NCI-H774 (cell line): ENCODE results near the gene PTPRD.

Experiments
- DNase-seq: peaks from one replicate; lab custom pipeline; 2025; lab: John Stamatoyannopoulos, UW

The PTPRD gene

GRCh38 chr9:10612641-10613398 lies at the start of gene PTPRD:
TSS of gene PTPRD (minus strand) at chr9:10613002.
- DNase-seq, result peak; percentile 69

GRCh38 chr9:10661994-10662393 lies 49.2 kb upstream of the PTPRD start:
- no peak for DNase-seq

- DNase-seq, result no peak
Measured at GRCh38 chr9:10661376-10661775, 48.6 kb upstream of the PTPRD start.

DNA sequence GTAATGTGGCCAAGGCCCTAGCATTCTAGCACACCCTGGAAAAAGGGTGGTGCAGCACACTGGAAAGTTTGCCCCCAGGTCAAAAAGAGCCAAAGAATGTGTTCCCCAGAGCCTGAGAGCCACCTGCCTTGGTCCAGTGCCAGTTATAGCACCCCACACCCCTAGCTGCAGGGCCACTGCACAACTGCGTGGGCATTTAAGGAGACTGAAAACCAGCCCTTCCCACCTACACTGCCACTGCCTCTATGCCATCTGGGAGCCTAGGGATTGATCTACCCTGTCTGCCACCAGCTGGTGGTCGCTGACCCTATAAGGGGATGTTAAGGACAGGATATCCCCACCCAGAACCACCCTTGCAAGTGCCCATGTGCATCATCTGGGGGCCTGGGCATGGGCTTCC lies 38.2 kb upstream of the PTPRD start:
- DNase-seq, result no peak

DNA sequence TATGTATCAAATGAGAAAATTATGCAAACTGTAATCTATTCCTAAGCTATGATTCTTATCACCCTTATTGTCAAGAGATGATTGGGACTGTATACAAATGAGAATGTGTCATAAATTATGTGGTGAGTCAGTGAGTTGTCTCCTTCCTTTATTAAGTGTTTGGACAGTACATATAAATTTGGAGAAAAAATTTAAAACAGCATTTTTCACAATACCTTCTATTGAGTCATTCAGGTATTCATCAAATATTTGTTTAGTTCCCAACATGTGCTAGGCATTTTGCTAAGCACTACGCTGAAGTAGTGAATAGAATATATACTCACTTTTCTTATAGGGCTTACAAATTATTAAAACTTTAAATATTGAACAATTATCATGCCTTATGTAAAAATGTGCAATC lies 36.3 kb upstream of the PTPRD start:
- DNase-seq, result peak; percentile 28

GRCh38 chr9:10633785-10634184 lies 21.0 kb upstream of the PTPRD start:
- no peak for DNase-seq

- DNase-seq, result no peak
Measured at GRCh38 chr9:10614196-10614800, 1.5 kb upstream of the PTPRD start.

DNA sequence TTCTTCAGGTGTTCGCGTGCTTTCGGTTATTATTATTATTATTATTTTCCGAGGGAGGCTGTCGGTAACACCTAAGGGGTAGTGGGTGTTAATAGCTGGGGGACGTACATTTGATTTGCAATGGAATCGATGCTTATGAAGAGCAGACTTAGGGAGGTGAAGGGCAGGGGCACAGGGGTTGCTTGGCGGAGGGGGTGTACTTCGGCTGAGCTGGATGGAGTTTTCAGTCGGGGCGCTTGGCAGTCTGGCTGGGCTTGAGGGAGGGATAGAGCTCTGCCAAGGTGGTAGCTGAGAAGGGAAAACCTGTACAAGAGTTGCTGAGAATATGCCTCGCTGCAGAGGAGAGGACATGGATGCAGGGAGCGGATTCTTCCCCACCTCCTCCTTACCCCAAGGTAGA lies 617 bp upstream of the PTPRD start:
- DNase-seq, result no peak

- DNase-seq, result no peak
Measured at GRCh38 chr9:10605388-10605787, 7.4 kb downstream of the PTPRD start.

GRCh38 chr9:10604927-10605326 lies 7.9 kb downstream of the PTPRD start:
- DNase-seq, result no peak

GRCh38 chr9:10597801-10598200 lies 15.0 kb downstream of the PTPRD start:
- no peak for DNase-seq

DNA sequence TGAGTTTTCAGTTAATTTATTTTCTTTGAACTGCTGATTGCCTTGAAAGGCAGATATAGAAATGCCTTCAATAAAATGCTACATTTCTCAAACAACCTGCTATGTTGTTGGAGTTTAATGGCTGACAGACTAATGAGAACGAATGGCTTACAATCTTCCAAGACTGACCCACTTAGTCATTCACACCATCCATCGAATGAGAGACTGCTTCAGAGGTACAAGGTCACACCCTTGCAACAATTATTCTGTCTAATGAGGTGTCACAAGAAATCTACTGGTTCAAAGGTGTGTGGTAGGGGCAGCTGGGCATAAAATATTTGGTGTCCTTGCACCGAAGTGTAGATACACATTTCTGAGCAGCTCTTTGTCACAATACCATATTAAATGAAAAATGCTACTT lies 18.3 kb downstream of the PTPRD start:
- no peak for DNase-seq

- no peak for DNase-seq
Measured at GRCh38 chr9:10586407-10586806, 26.4 kb downstream of the PTPRD start.

DNA sequence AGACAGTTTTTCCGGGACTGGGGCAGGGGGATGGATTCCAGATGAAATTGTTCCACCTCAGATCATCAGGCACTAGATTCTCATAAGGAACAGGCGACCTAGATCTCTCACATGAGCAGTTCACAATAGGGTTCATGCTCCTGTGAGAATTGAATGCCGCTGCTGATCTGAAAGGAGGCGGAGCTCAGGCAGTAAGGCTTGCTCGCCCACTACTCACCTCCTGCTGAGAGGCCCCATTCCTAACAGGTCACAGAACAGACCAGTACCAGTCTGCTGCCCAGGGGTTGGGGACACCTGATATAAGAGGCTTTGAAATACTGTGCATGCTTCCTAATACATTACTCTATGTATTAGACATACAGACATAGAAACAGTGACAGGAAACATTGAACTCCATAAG lies 41.1 kb downstream of the PTPRD start:
- DNase-seq, result no peak

- DNase-seq, result peak; percentile 29
Measured at GRCh38 chr9:10566848-10567247, 46.0 kb downstream of the PTPRD start.

DNA sequence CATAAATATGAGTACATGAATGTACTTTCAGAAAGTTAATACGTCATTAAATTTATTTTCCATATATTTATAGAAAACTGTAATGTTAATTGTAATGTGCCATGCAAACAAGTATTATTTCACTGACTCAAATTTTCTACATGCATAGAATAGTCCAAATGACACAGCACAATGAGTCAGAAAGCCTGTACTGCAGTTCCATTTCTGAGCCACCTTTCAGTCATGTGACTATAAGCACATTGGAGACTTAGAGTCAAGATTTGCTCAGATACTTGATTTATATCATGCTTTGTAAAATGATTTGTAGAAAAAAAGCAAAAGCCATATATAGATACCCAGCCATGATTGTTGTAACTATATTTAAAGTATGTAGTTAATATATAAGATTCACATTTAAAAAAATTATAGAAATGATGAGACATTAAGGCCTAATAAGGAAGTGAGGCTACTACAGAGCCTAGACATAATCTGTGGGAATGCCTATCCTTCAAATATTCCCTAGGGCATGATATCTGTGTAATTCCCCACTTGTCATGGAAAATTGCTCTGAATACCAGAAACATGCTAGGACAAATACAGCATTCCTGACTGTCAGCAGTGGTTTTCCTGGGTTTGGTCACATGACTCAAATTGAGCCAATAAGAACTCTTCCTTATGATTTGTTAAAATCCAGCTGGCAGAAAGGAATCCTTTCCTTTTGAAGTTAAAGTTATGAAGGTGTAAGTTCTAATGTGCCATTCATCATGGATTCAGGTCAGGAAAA lies 50.0 kb downstream of the PTPRD start:
- DNase-seq, result no peak

- DNase-seq, result no peak
Measured at GRCh38 chr9:10548348-10548747, 64.5 kb downstream of the PTPRD start.

- no peak for DNase-seq
Measured at GRCh38 chr9:10538073-10538472, 74.7 kb downstream of the PTPRD start.

- DNase-seq, result no peak
Measured at GRCh38 chr9:10534850-10535249, 78.0 kb downstream of the PTPRD start.

GRCh38 chr9:10525972-10526371 lies 86.8 kb downstream of the PTPRD start:
- DNase-seq, result no peak

DNA sequence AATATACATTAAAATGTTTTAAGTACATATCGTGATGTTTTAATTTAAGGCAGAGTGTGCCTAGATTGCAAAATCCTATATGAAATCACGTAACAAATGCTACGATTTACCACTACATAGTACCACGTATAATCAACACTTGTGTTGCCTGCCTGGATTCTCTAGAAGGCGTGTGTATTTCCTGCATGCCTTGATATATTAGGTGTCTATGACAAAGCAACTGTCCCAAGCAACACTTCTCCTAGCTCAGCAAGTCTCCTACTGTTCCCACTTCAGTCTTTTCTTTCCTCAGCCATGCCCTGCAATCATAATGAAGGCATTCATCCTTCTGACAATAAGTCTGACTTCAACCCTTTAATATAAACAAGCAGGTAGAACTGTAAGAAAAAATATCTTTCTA lies 89.6 kb downstream of the PTPRD start:
- DNase-seq, result no peak

GRCh38 chr9:10512144-10512543 lies 100.7 kb downstream of the PTPRD start:
- no peak for DNase-seq

DNA sequence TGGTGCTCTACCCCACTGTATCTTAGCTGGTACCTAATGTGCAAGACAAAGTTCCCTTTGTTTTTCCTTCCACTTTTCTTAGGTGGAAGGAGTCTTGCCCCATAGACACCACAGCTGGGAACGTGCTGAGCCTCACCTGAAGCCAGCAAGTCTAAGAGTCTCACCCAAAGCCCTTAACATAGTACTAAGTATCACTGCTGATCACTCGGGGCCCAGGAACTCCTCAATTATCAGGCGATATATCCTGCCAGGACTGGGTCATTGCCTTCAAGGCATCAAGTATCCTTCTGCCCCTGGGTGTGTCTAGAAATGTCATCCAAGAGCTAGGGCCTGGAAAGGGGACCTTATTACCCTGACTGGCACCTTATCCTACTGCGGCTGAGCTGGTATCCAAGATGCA lies 123.9 kb downstream of the PTPRD start:
- DNase-seq, result no peak
